ENCODE data around the gene ACSL1. TPM values are rescaled to one million over a fixed set of nuclear protein-coding genes. Genes with fewer than 3 reads are reported as not detected.

ACSL1 gene
- total and polyA plus RNA-seq, 9 of the 15 experiments (the other 6 are each of a cell fraction or from before 2014, with no cell fraction given) = 6.7 to 24.1 (median 15.0) TPM

GRCh38 chr4:184825896-184826690 is at the start of gene ACSL1 (continued):
- TF ChIP-seq XRCC5 (IDR thresholded peaks at IDR 0.05; ENCODE audit: low read depth, low read length) = no peak
- TF ChIP-seq SRSF1 (IDR thresholded peaks at IDR 0.05; ENCODE audit: low read depth, low read length) = no peak
- TF ChIP-seq NELFE (IDR thresholded peaks at IDR 0.05; ENCODE audit: insufficient read depth, insufficient read length) = no peak
- TF ChIP-seq POLR3G (IDR thresholded peaks at IDR 0.05; ENCODE audit: extremely low read depth, insufficient read length, insufficient replicate concordance) = no peak
- no peak for TF ChIP-seq PRDM10 (IDR thresholded peaks at IDR 0.05; ENCODE audit: partially characterized antibody)
- no peak for TF ChIP-seq ELK1 (CRISPR knock-in tag; IDR thresholded peaks at IDR 0.05)
- TF ChIP-seq SMC3 (conservative IDR thresholded peaks at IDR 0.05; ENCODE audit: insufficient read depth, low read depth, low read length) = no peak
- TF ChIP-seq NR2F6 (CRISPR knock-in tag; IDR thresholded peaks at IDR 0.05) = no peak
- peak; percentile 43; the same call in 1 of the 2 replicates for TF ChIP-seq L3MBTL2 (IDR thresholded peaks at IDR 0.05)
- TF ChIP-seq PTBP1 (IDR thresholded peaks at IDR 0.05; ENCODE audit: low read depth, low read length) = no peak
- no peak for TF ChIP-seq MEF2D (tag; conservative IDR thresholded peaks at IDR 0.05; ENCODE audit: low read depth)
- TF ChIP-seq CREB5 (CRISPR knock-in tag; IDR thresholded peaks at IDR 0.05) = no peak
- 0 out of 2 replicates have a peak, but pooled peaks have one; percentile 48 for TF ChIP-seq THAP12 (CRISPR knock-in tag; IDR thresholded peaks at IDR 0.05)
- TF ChIP-seq SIN3A (IDR thresholded peaks at IDR 0.05; ENCODE audit: borderline replicate concordance in 2 of 2, control insufficient read depth in 1 of 2, low read depth in 2 of 2, low read length in 2 of 2) = peak in 1 of 2 experiments; percentile 73; a peak in 2 of 4 replicates
- TF ChIP-seq NKRF (IDR thresholded peaks at IDR 0.05; ENCODE audit: borderline replicate concordance) = no peak
- TF ChIP-seq ZFP1 (CRISPR knock-in tag; IDR thresholded peaks at IDR 0.05) = no peak

Measured in K562 (cell line).